Measurements from ENCODE around the gene TMPRSS6.

TMPRSS6 gene

GRCh38 chr22:37097346-37097745, 12.2 kb downstream of the TMPRSS6 start:
- Histone ChIP-seq H3K9me3 (ENCODE audit: insufficient read depth, low read length) (no peaks in the 10 kb centered on the region), H3K4me3 (ENCODE audit: low read length) (no peak overlapping the region), H3K36me3 (replicated peaks; ENCODE audit: low read depth, low read length) (peaks cover 9% of the 10 kb centered on the region), H3K27me3 (ENCODE audit: low read depth, low read length) (no peaks in the 10 kb centered on the region), H2AFZ (ENCODE audit: low read depth, low read length) (no peak overlapping the region), H3K4me2 (ENCODE audit: low read length) (no peak overlapping the region), H3K9ac (ENCODE audit: low read length) (no peak overlapping the region), H4K20me1 (ENCODE audit: insufficient read depth, low read length) (no peaks in the 10 kb centered on the region), H3K79me2 (ENCODE audit: low read length) (no peaks in the 10 kb centered on the region), H3K4me1 (ENCODE audit: low read length) (peaks cover 39% of the 10 kb centered on the region), H3K27ac (ENCODE audit: low read length) (no peak overlapping the region)
- no peak for TF ChIP-seq EZH2phosphoT487 (IDR thresholded peaks at IDR 0.05; ENCODE audit: low read depth)
- TF ChIP-seq CTCF (IDR thresholded peaks at IDR 0.05; ENCODE audit: low read depth, low read length): no peak

- Histone ChIP-seq H2AFZ (ENCODE audit: low read depth, low read length) (no peak overlapping the region), H4K20me1 (ENCODE audit: insufficient read depth, low read length) (no peaks in the 10 kb centered on the region), H3K4me1 (ENCODE audit: low read length) (peaks cover 35% of the 10 kb centered on the region), H3K27me3 (ENCODE audit: low read depth, low read length) (no peaks in the 10 kb centered on the region), H3K36me3 (replicated peaks; ENCODE audit: low read depth, low read length) (peaks cover 21% of the 10 kb centered on the region), H3K9ac (ENCODE audit: low read length) (no peak overlapping the region), H3K4me2 (ENCODE audit: low read length) (no peak overlapping the region), H3K79me2 (ENCODE audit: low read length) (peaks cover under 1% of the 10 kb centered on the region; the same call in 1 of the 2 replicates), H3K27ac (ENCODE audit: low read length) (no peak overlapping the region), H3K9me3 (ENCODE audit: insufficient read depth, low read length) (no peaks in the 10 kb centered on the region), H3K4me3 (ENCODE audit: low read length) (no peak overlapping the region)
- TF ChIP-seq EZH2phosphoT487 (IDR thresholded peaks at IDR 0.05; ENCODE audit: low read depth): no peak
- TF ChIP-seq CTCF (IDR thresholded peaks at IDR 0.05; ENCODE audit: low read depth, low read length): no peak
These were observed 14.4 kb downstream of the TMPRSS6 start for GRCh38 chr22:37095113-37095512.

GRCh38 chr22:37094239-37094638, 15.3 kb downstream of the TMPRSS6 start:
- Histone ChIP-seq H3K9me3 (ENCODE audit: insufficient read depth, low read length) (no peaks in the 10 kb centered on the region), H3K36me3 (replicated peaks; ENCODE audit: low read depth, low read length) (peaks cover 27% of the 10 kb centered on the region), H2AFZ (ENCODE audit: low read depth, low read length) (no peak overlapping the region), H4K20me1 (ENCODE audit: insufficient read depth, low read length) (no peaks in the 10 kb centered on the region), H3K4me3 (ENCODE audit: low read length) (no peak overlapping the region), H3K9ac (ENCODE audit: low read length) (no peak overlapping the region), H3K27ac (ENCODE audit: low read length) (no peak overlapping the region), H3K79me2 (ENCODE audit: low read length) (peaks cover 7% of the 10 kb centered on the region; the same call in 1 of the 2 replicates), H3K4me2 (ENCODE audit: low read length) (no peak overlapping the region), H3K4me1 (ENCODE audit: low read length) (peaks cover 35% of the 10 kb centered on the region), H3K27me3 (ENCODE audit: low read depth, low read length) (no peaks in the 10 kb centered on the region)
- no peak for TF ChIP-seq CTCF (IDR thresholded peaks at IDR 0.05; ENCODE audit: low read depth, low read length)

- Histone ChIP-seq H3K9ac (ENCODE audit: low read length) (no peak overlapping the region), H3K27me3 (ENCODE audit: low read depth, low read length) (no peaks in the 10 kb centered on the region), H3K4me3 (ENCODE audit: low read length) (no peak overlapping the region), H3K79me2 (ENCODE audit: low read length) (peaks cover 14% of the 10 kb centered on the region), H2AFZ (ENCODE audit: low read depth, low read length) (no peak overlapping the region), H3K27ac (ENCODE audit: low read length) (no peak overlapping the region), H4K20me1 (ENCODE audit: insufficient read depth, low read length) (no peaks in the 10 kb centered on the region), H3K9me3 (ENCODE audit: insufficient read depth, low read length) (no peaks in the 10 kb centered on the region), H3K4me1 (ENCODE audit: low read length) (peaks cover 37% of the 10 kb centered on the region), H3K36me3 (replicated peaks; ENCODE audit: low read depth, low read length) (peaks cover 27% of the 10 kb centered on the region), H3K4me2 (ENCODE audit: low read length) (no peak overlapping the region)
- TF ChIP-seq EZH2phosphoT487 (IDR thresholded peaks at IDR 0.05; ENCODE audit: low read depth): no peak
- TF ChIP-seq CTCF (IDR thresholded peaks at IDR 0.05; ENCODE audit: low read depth, low read length): no peak
These were observed 16.5 kb downstream of the TMPRSS6 start for GRCh38 chr22:37092997-37093396.
